Measurements from ENCODE around the gene ALKBH5.

The ALKBH5 gene

DNA sequence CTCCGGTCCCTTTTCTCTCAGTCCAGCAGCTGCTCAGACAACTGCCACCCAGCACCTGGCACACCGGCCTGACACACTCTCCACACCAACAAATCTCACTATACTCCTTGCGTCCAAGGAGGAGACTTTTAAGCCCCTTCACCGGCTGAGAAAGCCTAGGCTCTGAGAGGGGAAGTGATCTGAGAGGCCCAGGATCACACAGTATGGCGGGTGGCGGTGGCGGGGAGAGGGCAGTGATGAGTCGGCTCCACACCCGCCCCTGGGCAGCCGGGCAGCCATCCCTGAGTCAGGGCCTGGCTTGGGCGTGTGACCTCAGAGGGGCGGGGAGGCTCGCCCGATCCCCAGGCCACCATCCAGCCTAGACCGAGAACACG is 74.3 kb downstream of the ALKBH5 start:
- H3K4me3 ChIP-seq (ENCODE audit: low read depth, low read length), result peak overlapping the region; percentile 67
- peak; percentile 7; the same call in 1 of the 2 replicates for TF ChIP-seq MYC (IDR thresholded peaks at IDR 0.05; ENCODE audit: low read depth, low read length)
- TF ChIP-seq, protein P1, sequence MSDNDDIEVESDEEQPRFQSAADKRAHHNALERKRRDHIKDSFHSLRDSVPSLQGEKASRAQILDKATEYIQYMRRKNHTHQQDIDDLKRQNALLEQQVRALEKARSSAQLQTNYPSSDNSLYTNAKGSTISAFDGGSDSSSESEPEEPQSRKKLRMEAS (IDR thresholded peaks at IDR 0.05; ENCODE audit: low read depth, low read length), result no peak; the same call in 1 of the 2 replicates
- TF ChIP-seq, protein P2, sequence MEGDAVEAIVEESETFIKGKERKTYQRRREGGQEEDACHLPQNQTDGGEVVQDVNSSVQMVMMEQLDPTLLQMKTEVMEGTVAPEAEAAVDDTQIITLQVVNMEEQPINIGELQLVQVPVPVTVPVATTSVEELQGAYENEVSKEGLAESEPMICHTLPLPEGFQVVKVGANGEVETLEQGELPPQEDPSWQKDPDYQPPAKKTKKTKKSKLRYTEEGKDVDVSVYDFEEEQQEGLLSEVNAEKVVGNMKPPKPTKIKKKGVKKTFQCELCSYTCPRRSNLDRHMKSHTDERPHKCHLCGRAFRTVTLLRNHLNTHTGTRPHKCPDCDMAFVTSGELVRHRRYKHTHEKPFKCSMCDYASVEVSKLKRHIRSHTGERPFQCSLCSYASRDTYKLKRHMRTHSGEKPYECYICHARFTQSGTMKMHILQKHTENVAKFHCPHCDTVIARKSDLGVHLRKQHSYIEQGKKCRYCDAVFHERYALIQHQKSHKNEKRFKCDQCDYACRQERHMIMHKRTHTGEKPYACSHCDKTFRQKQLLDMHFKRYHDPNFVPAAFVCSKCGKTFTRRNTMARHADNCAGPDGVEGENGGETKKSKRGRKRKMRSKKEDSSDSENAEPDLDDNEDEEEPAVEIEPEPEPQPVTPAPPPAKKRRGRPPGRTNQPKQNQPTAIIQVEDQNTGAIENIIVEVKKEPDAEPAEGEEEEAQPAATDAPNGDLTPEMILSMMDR (IDR thresholded peaks at IDR 0.05; ENCODE audit: low read depth, low read length), result no peak
- DNase-seq (ENCODE audit: low read depth), result peak; percentile 82

DNA sequence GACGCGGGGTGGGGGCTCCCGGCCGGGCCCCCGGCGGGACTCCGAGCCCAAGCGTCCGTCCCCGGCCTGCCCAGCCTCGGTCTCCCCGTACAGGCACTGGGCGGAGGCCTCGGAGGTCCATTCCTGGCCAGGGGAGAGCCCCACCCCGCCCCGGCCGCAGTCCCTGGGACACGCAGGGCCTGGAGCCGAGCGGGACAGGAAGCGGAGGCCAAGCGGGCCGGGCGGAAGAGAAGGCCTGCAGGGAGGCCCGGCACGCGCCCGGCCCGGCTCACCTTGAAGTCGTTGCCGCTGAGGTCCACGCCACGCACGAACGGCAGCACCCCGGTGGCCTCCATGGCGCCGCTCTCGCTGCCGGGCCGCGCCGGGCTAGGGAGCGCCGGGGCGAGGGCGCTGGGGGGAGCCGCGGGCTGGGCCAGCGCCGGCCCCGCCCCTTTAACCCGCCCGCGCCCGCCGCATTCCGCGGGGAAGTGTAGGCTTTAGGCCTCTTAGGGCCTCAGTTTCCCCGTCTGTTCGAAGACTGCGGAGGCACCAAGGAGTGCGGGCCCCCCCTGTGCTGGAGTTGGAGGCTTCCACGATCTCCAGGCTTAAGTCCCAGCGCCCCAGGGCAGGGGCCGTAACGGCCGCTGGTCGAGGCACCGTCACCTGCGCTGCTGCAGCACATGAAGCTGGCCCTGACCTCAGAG is 74.9 kb downstream of the ALKBH5 start, which contains the start of gene FLII:
Gene FLII (minus strand): TSS at position 383 of the 683 bp plus-strand sequence. CDS start 48 bp downstream, at position 335.
- H3K4me3 ChIP-seq (ENCODE audit: low read depth, low read length), result peak within 1 kb of the TSS; percentile 67
- DNase-seq (ENCODE audit: low read depth), result peak; percentile 62
- TF ChIP-seq, protein P1 (IDR thresholded peaks at IDR 0.05; ENCODE audit: low read depth, low read length), result peak; percentile 31; the same call in 1 of the 2 replicates
- peak; percentile 71 for TF ChIP-seq POLR2A (IDR thresholded peaks at IDR 0.05; ENCODE audit: extremely low read depth, insufficient read length)
- TF ChIP-seq, protein P2 (IDR thresholded peaks at IDR 0.05; ENCODE audit: low read depth, low read length), result no peak

Data from NB4 (cell line).